Activated CD8-positive, alpha-beta T cell treated with anti-CD3 and anti-CD28 coated beads for 36 hours (primary cell): ENCODE results near the gene EBF3. TPM values are rescaled to one million over a fixed set of nuclear protein-coding genes. Genes with fewer than 3 reads are reported as not detected.

Source experiments
- ATAC-seq: fragments of 200-7000 bp; cut with Tn5 transposase; one replicate; pipeline ENCODE4 v1.10.0; 2021; ENCODE audit warnings: mild to moderate bottlenecking, moderate library complexity
- CTCF ChIA-PET: fragments of 350-600 bp; sonication (Branson Sonifier 250); formaldehyde crosslinking; loops from one replicate; lab custom pipeline; 2021; ENCODE audit warnings: antibody characterized with exemption; lab: Charles Lee
- POLR2A ChIA-PET: fragments of 350-600 bp; sonication (Branson Sonifier 250); formaldehyde crosslinking; loops from one replicate; lab custom pipeline; 2021; ENCODE audit warnings: antibody characterized with exemption; lab: Charles Lee
- DNase-seq: peaks from one replicate; pipeline ENCODE4 v3.0.0-alpha.2; 2020
- H3K27ac Mint-ChIP-seq: one replicate; pipeline ENCODE4 v1.8.0; 2021; ENCODE audit warnings: mild to moderate bottlenecking, mixed read lengths
- H3K27me3 Mint-ChIP-seq: one replicate; pipeline ENCODE4 v1.8.0; 2021; ENCODE audit warnings: mixed read lengths
- H3K36me3 Mint-ChIP-seq: one replicate; pipeline ENCODE4 v1.8.0; 2021; ENCODE audit warnings: low read depth, mixed read lengths
- H3K4me1 Mint-ChIP-seq: one replicate; pipeline ENCODE4 v1.8.0; 2021; ENCODE audit warnings: low read depth, mixed read lengths
- H3K4me3 Mint-ChIP-seq: one replicate; pipeline ENCODE4 v1.8.0; 2021; ENCODE audit warnings: mild to moderate bottlenecking, moderate library complexity, mixed read lengths
- H3K9me3 Mint-ChIP-seq: one replicate; pipeline ENCODE4 v1.8.0; 2021; ENCODE audit warnings: mixed read lengths
- CTCF ChIP-seq: fragments of 200-600 bp; IDR thresholded peaks from one replicate; pipeline ENCODE4 v1.8.0; 2022; ENCODE audit warnings: antibody characterized with exemption, mild to moderate bottlenecking
- intact Hi-C: fragments of 100-400 bp; cut with micrococcal nuclease; formaldehyde crosslinking; loops from one replicate; pipeline ENCODE4 v1.10.0; 2022
- total RNA-seq, 2 experiments: library from RNA; stranded (reverse); gene quantifications; one replicate each; pipeline ENCODE4 v1.2.3, GENCODE V29; 2021

The EBF3 gene
- total RNA-seq, 2 experiments from 2014 or later = not detected

- ChIA-PET POLR2A (no interaction called here), CTCF (no interaction called here)
- intact Hi-C loops = no loop called here
- Mint-ChIP-seq H3K27ac (no peak overlapping the region), H3K27me3 (no peaks in the 10 kb centered on the region), H3K4me1 (no peaks in the 10 kb centered on the region), H3K4me3 (no peak overlapping the region), H3K36me3 (no peaks in the 10 kb centered on the region), H3K9me3 (no peaks in the 10 kb centered on the region)
- no peak for TF ChIP-seq CTCF
- DNase-seq = no peak
- ATAC-seq = no peak
These were observed 123.0 kb downstream of the EBF3 start for GRCh38 chr10:129841071-129841470.

- no peaks in the 10 kb centered on the region for H3K27me3 Mint-ChIP-seq
- H3K36me3 Mint-ChIP-seq = no peaks in the 10 kb centered on the region
- H3K27ac Mint-ChIP-seq = no peak overlapping the region
- TF ChIP-seq CTCF = no peak
- no peaks in the 10 kb centered on the region for H3K9me3 Mint-ChIP-seq
- DNase-seq (no peak), ATAC-seq (no peak)
- CTCF ChIA-PET = no interaction called here
- POLR2A ChIA-PET = no interaction called here
- intact Hi-C loops = no loop called here
- H3K4me3 Mint-ChIP-seq = no peak overlapping the region
- no peaks in the 10 kb centered on the region for H3K4me1 Mint-ChIP-seq
These were observed 123.9 kb downstream of the EBF3 start for GRCh38 chr10:129840196-129840590.

GRCh38 chr10:129839285-129840195 lies 124.5 kb downstream of the EBF3 start:
- ChIA-PET CTCF (no interaction called here), POLR2A (no interaction called here)
- DNase-seq (no peak), ATAC-seq (no peak)
- Mint-ChIP-seq H3K27ac (no peak overlapping the region), H3K27me3 (no peaks in the 10 kb centered on the region), H3K9me3 (no peaks in the 10 kb centered on the region), H3K4me1 (no peaks in the 10 kb centered on the region), H3K4me3 (no peak overlapping the region), H3K36me3 (no peaks in the 10 kb centered on the region)
- no peak for TF ChIP-seq CTCF
- intact Hi-C loops = no loop called here

- intact Hi-C loops = no loop called here
- Mint-ChIP-seq H3K27ac (no peak overlapping the region), H3K27me3 (no peaks in the 10 kb centered on the region), H3K4me3 (no peak overlapping the region), H3K4me1 (no peaks in the 10 kb centered on the region), H3K36me3 (no peaks in the 10 kb centered on the region), H3K9me3 (no peaks in the 10 kb centered on the region)
- no peak for TF ChIP-seq CTCF
- POLR2A ChIA-PET = no interaction called here
- DNase-seq = no peak
- CTCF ChIA-PET = no interaction called here
- no peak for ATAC-seq
These were observed 125.3 kb downstream of the EBF3 start for GRCh38 chr10:129838794-129839193.

- Mint-ChIP-seq H3K27me3 (no peaks in the 10 kb centered on the region), H3K4me1 (no peaks in the 10 kb centered on the region)
These were observed 126.0 kb downstream of the EBF3 start for GRCh38 chr10:129837909-129838582.

More at GRCh38 chr10:129837909-129838582, 126.0 kb downstream of the EBF3 start:
- DNase-seq (no peak), ATAC-seq (no peak)
- Mint-ChIP-seq H3K9me3 (no peaks in the 10 kb centered on the region), H3K36me3 (no peaks in the 10 kb centered on the region), H3K27ac (no peak overlapping the region), H3K4me3 (no peak overlapping the region)
- CTCF ChIA-PET = no interaction called here
- no peak for TF ChIP-seq CTCF
- POLR2A ChIA-PET = no interaction called here
- intact Hi-C loops = no loop called here
